Mucosa of gallbladder (tissue), 1 donor: ENCODE data around the gene ARL4D. TPM values are rescaled to one million over a fixed set of nuclear protein-coding genes. Genes with fewer than 3 reads are reported as not detected.
A peak's percentile ranks its signal among the peaks of the same experiment; 100 is the strongest.
"Not testable (repeated sequence)": the region's sequence is repeated elsewhere in the genome, so short reads cannot be mapped to it uniquely, and the experiment has no call there.

Source experiments
- DNase-seq: peaks from one replicate; pipeline ENCODE4 v3.0.0-alpha.2; 2020; ENCODE audit warnings: low spot score
- total RNA-seq: library from RNA; stranded (reverse); gene quantifications from one replicate; pipeline ENCODE4 v1.2.1, GENCODE V29; 2021
- donor health status: DM: no; HTN: no; CAD: no.

The ARL4D gene
- total RNA-seq, 1 donor from 2014 or later, result 16.4 TPM

- DNase-seq, result no peak
Measured at GRCh38 chr17:43369986-43370385, 28.8 kb upstream of the ARL4D start.

GRCh38 chr17:43371227-43371821 lies 27.5 kb upstream of the ARL4D start:
- DNase-seq, result no peak

- no peak for DNase-seq
Measured at GRCh38 chr17:43372273-43372911, 26.4 kb upstream of the ARL4D start.

- no peak for DNase-seq
Measured at GRCh38 chr17:43373356-43373755, 25.4 kb upstream of the ARL4D start.

- not testable (repeated sequence) for DNase-seq
Measured at GRCh38 chr17:43375915-43376314, 22.9 kb upstream of the ARL4D start.

- no peak for DNase-seq
Measured at GRCh38 chr17:43377056-43377810, 21.6 kb upstream of the ARL4D start.

- DNase-seq, result no peak
Measured at GRCh38 chr17:43378766-43379165, 20.0 kb upstream of the ARL4D start.

- no peak for DNase-seq
Measured at GRCh38 chr17:43380307-43380706, 18.5 kb upstream of the ARL4D start.

- no peak for DNase-seq
Measured at GRCh38 chr17:43381204-43381603, 17.6 kb upstream of the ARL4D start.

GRCh38 chr17:43381621-43382020 lies 17.2 kb upstream of the ARL4D start:
- DNase-seq, result no peak

- DNase-seq, result no peak
Measured at GRCh38 chr17:43382776-43383175, 16.0 kb upstream of the ARL4D start.

GRCh38 chr17:43383372-43383771 lies 15.4 kb upstream of the ARL4D start:
- DNase-seq, result no peak

- DNase-seq, result no peak
Measured at GRCh38 chr17:43383826-43384475, 14.8 kb upstream of the ARL4D start.

- DNase-seq, result no peak
Measured at GRCh38 chr17:43384476-43384862, 14.3 kb upstream of the ARL4D start.

- no peak for DNase-seq
Measured at GRCh38 chr17:43385046-43385831, 13.6 kb upstream of the ARL4D start.

- DNase-seq, result peak; percentile 93
Measured at GRCh38 chr17:43388359-43389045, 10.3 kb upstream of the ARL4D start.

GRCh38 chr17:43389046-43389947 lies 9.5 kb upstream of the ARL4D start:
- peak; percentile 74 for DNase-seq

GRCh38 chr17:43392397-43392796 lies 6.4 kb upstream of the ARL4D start:
- DNase-seq, result no peak

- peak; percentile 94 for DNase-seq
Measured at GRCh38 chr17:43393944-43394482, 4.8 kb upstream of the ARL4D start.

- not testable (repeated sequence) for DNase-seq
Measured at GRCh38 chr17:43394696-43395095, 4.1 kb upstream of the ARL4D start.
